Mesenchymal stem cell (in vitro differentiated cells and primary cell): Measurements from ENCODE around the gene VAPA. TPM values are rescaled to one million over a fixed set of nuclear protein-coding genes. Genes with fewer than 3 reads are reported as not detected.
A peak's percentile ranks its signal among the peaks of the same experiment; 100 is the strongest.

ENCODE experiments used
- DNase-seq: peaks from one replicate; pipeline ENCODE4 v3.0.0-alpha.2; 2013
- H2AFZ ChIP-seq: one replicate; pipeline ENCODE4 v1.6.1; 2013; ENCODE audit warnings: low read depth, mild to moderate bottlenecking, control low read depth, inconsistent platforms, low read length, moderate library complexity
- H2AK5ac ChIP-seq: 2 replicates; pipeline ENCODE4 v1.6.1; 2013; ENCODE audit warnings: low read length, moderate library complexity, mild to moderate bottlenecking, inconsistent platforms; ENCODE audit not compliant: severe bottlenecking
- H2BK120ac ChIP-seq: one replicate; pipeline ENCODE4 v1.6.1; 2013; ENCODE audit warnings: low read depth, mild to moderate bottlenecking, inconsistent platforms, low read length, moderate library complexity
- H2BK12ac ChIP-seq, 2 experiments: one replicate each; pipeline ENCODE4 v1.6.1; 2013; ENCODE audit warnings: inconsistent platforms in 2 of 2, low read length in 2 of 2, mild to moderate bottlenecking in 2 of 2, moderate library complexity in 2 of 2, control low read depth in 1 of 2
- H2BK15ac ChIP-seq: one replicate; pipeline ENCODE4 v1.6.1; 2013; ENCODE audit warnings: mild to moderate bottlenecking, low read depth, inconsistent platforms; ENCODE audit not compliant: poor library complexity, severe bottlenecking
- H2BK5ac ChIP-seq: 2 replicates; pipeline ENCODE4 v1.6.1; 2013; ENCODE audit warnings: low read depth, mild to moderate bottlenecking, low read length, control low read depth, inconsistent platforms; ENCODE audit not compliant: poor library complexity, severe bottlenecking
- H3K14ac ChIP-seq, 2 experiments: one replicate each; pipeline ENCODE4 v1.6.1; 2013; ENCODE audit warnings: inconsistent platforms in 2 of 2, low read length in 2 of 2, control low read depth in 1 of 2, mild to moderate bottlenecking in 1 of 2, moderate library complexity in 1 of 2
- H3K18ac ChIP-seq, 2 experiments: one replicate each; pipeline ENCODE4 v1.6.1; 2013; ENCODE audit warnings: inconsistent platforms in 2 of 2, low read length in 2 of 2, control low read depth in 1 of 2, low read depth in 1 of 2, mild to moderate bottlenecking in 1 of 2
- H3K23ac ChIP-seq, 2 experiments: one replicate each; pipeline ENCODE4 v1.6.1; 2013; ENCODE audit warnings: inconsistent platforms in 2 of 2, low read length in 2 of 2, mild to moderate bottlenecking in 2 of 2, moderate library complexity in 2 of 2, control low read depth in 1 of 2
- H3K27ac ChIP-seq: 2 replicates; pipeline ENCODE4 v1.5.1; 2013; ENCODE audit warnings: mild to moderate bottlenecking, moderate library complexity, low read length, control low read depth, inconsistent platforms; ENCODE audit not compliant: poor library complexity, severe bottlenecking
- H3K27me3 ChIP-seq, 2 experiments: 2 replicates each; pipeline versions ENCODE4 v1.6.1 to v1.7.0; 2013; ENCODE audit warnings: low read length in 2 of 2, mild to moderate bottlenecking in 2 of 2, moderate library complexity in 2 of 2, control low read depth in 1 of 2, inconsistent platforms in 1 of 2; ENCODE audit not compliant: control insufficient read depth in 1 of 2, insufficient read depth in 1 of 2
- H3K36me3 ChIP-seq, 2 experiments: 2 replicates each; pipeline versions ENCODE4 v1.6.1 to v1.7.0; 2013; ENCODE audit warnings: low read length in 2 of 2, control low read depth in 1 of 2, inconsistent platforms in 1 of 2, low read depth in 1 of 2, mild to moderate bottlenecking in 1 of 2; ENCODE audit not compliant: insufficient read depth in 2 of 2, control insufficient read depth in 1 of 2
- H3K4ac ChIP-seq, 2 experiments: one replicate each; pipeline ENCODE4 v1.6.1; 2013; ENCODE audit warnings: inconsistent platforms in 2 of 2, low read length in 2 of 2, mild to moderate bottlenecking in 2 of 2, moderate library complexity in 2 of 2, control low read depth in 1 of 2, low read depth in 1 of 2
- H3K4me1 ChIP-seq: 2 replicates; pipeline ENCODE4 v1.6.1; 2013; ENCODE audit warnings: low read depth, low read length, control low read depth; ENCODE audit not compliant: control insufficient read depth, insufficient read depth
- H3K4me2 ChIP-seq: 2 replicates; pipeline ENCODE4 v1.6.1; 2013; ENCODE audit warnings: low read length, mild to moderate bottlenecking, inconsistent platforms; ENCODE audit not compliant: poor library complexity, severe bottlenecking
- H3K4me3 ChIP-seq, 2 experiments: 2 replicates each; pipeline versions ENCODE4 v1.5.1 to v1.7.0; 2013; ENCODE audit warnings: low read length in 2 of 2, mild to moderate bottlenecking in 2 of 2, control low read depth in 1 of 2, low read depth in 1 of 2; ENCODE audit not compliant: insufficient read depth in 1 of 2
- H3K79me1 ChIP-seq: replicated peaks from 2 replicates; pipeline ENCODE4 v1.6.1; 2013; ENCODE audit warnings: mild to moderate bottlenecking, control low read depth, low read length, inconsistent platforms; ENCODE audit not compliant: poor library complexity, severe bottlenecking
- H3K9ac ChIP-seq: 2 replicates; pipeline ENCODE4 v1.7.0; 2013; ENCODE audit warnings: mild to moderate bottlenecking, low read length, moderate library complexity
- H3K9me3 ChIP-seq: 2 replicates; pipeline ENCODE4 v1.7.0; 2013; ENCODE audit warnings: mild to moderate bottlenecking, low read length; ENCODE audit not compliant: control insufficient read depth
- H4K8ac ChIP-seq: one replicate; pipeline ENCODE4 v1.6.1; 2013; ENCODE audit warnings: inconsistent platforms, mild to moderate bottlenecking, low read length, moderate library complexity
- H4K91ac ChIP-seq: one replicate; pipeline ENCODE4 v1.6.1; 2013; ENCODE audit warnings: mild to moderate bottlenecking, low read length, inconsistent platforms
- WGBS: methylation state at CpG from one replicate; pipeline ENCODE4 v1.1.7; 2013; ENCODE audit warnings: mixed read lengths; 5-methylcytosine and 5-hydroxymethylcytosine counted together
- polyA plus RNA-seq, 2 experiments: library from polyadenylated mRNA; stranded (reverse); fragments of 200-250 nt; gene quantifications; one replicate each; pipeline ENCODE4 v1.2.3, GENCODE V29; 2013

Gene VAPA
- 185 TPM for polyA plus RNA-seq (2013, experiment 1 of 2)
- 192 TPM for polyA plus RNA-seq (2013, experiment 2 of 2)

- H3K18ac ChIP-seq = peak within 1 kb of the TSS; percentile 99
- under 1% methylated on average over 59 of the region's 87 CpGs for WGBS
- DNase-seq = peak; percentile 94
These were observed at the start of gene VAPA for GRCh38 chr18:9913526-9914333. Gene VAPA (plus strand): TSS chr18:9914016. CDS start chr18:9914257, 241 bp downstream.

DNA sequence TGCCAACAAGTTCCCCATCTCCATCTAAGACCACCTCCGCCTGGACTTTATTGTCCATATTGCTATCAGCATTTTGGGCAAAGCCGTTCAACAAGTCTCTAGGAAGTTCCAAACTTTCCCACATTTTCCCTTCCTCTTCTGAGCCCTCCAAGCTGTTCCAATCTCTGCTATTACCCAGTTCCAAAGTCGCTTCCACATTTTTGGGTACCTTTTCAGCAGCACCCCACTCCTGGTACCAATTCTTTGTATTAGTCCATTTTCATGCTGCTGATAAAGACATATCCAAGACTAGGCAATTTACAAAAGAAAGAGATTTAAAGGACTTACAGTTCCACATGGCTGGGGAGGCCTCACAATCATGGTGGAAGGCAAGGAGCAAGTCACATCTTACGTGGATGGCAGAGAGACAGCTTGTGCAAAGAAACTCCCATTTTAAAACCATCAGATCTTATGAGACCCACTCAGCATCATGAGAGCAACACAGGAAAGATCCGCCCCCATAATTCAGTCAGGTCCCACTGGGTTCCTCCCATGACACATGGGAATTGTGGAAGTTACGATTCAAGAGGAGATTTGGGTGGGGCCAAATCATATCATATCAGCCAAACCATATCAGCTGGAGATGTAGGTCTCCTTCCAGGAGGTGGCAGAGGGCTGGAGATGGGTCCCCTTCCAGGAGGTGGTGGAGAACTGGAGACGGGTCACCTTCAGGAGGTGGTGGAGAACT, 47.9 kb upstream of the VAPA start:
- peak overlapping the region; percentile 15 for H4K91ac ChIP-seq
- no peak overlapping the region for H3K4me3 ChIP-seq
- no peaks in the 10 kb centered on the region for H3K79me1 ChIP-seq
- H3K18ac ChIP-seq = peak overlapping the region in 1 of 2 experiments; percentile 13
- peaks cover 3% of the 10 kb centered on the region for H3K4me1 ChIP-seq
- H3K4me2 ChIP-seq = no peak overlapping the region
- H3K9ac ChIP-seq = no peak overlapping the region
- no peak overlapping the region for H3K4ac ChIP-seq
- H2BK120ac ChIP-seq = no peak overlapping the region
- no peak overlapping the region for H2AFZ ChIP-seq
- no peak overlapping the region for H3K27ac ChIP-seq
- DNase-seq = no peak
- no peaks in the 10 kb centered on the region for H3K27me3 ChIP-seq
- no peak overlapping the region for H3K23ac ChIP-seq
- H2BK15ac ChIP-seq = no peak overlapping the region
- no peak overlapping the region for H2BK5ac ChIP-seq
- peaks cover 27% of the 10 kb centered on the region for H3K9me3 ChIP-seq
- peak overlapping the region in 1 of 2 experiments; percentile 42 for H2BK12ac ChIP-seq
- no peak overlapping the region for H2AK5ac ChIP-seq
- H3K14ac ChIP-seq = no peak overlapping the region
- 99% methylated on average over 7 of the region's 7 CpGs for WGBS
- no peak overlapping the region for H4K8ac ChIP-seq
- H3K36me3 ChIP-seq = peaks cover 0 to 30% of the 10 kb centered on the region in 2 experiments

More at GRCh38 chr18:9913526-9914333, at the start of gene VAPA:
- H4K8ac ChIP-seq = peak within 1 kb of the TSS; percentile 98
- H3K36me3 ChIP-seq = no peaks in the 10 kb centered on the region
- H3K9ac ChIP-seq = peak within 1 kb of the TSS; percentile 99
- peak within 1 kb of the TSS; percentile 98 to 99 for H3K14ac ChIP-seq
- H3K27me3 ChIP-seq = no peaks in the 10 kb centered on the region
- peaks cover 3% of the 10 kb centered on the region for H3K4me1 ChIP-seq
- H3K4ac ChIP-seq = peak within 1 kb of the TSS; percentile 98 to 99
- peak within 1 kb of the TSS; percentile 90 for H3K4me2 ChIP-seq
- H3K9me3 ChIP-seq = no peaks in the 10 kb centered on the region
- H3K23ac ChIP-seq = peak within 1 kb of the TSS; percentile 98 to 99
- H3K4me3 ChIP-seq = peak within 1 kb of the TSS; percentile 91 to 100
- peak within 1 kb of the TSS in 1 of 2 experiments; percentile 83 for H2BK12ac ChIP-seq
- peak within 1 kb of the TSS; percentile 99 for H2BK15ac ChIP-seq
- no peaks in the 10 kb centered on the region for H3K79me1 ChIP-seq
- H2AK5ac ChIP-seq = no peak within 1 kb of the TSS
- peak within 1 kb of the TSS; percentile 74 for H2AFZ ChIP-seq
- peak within 1 kb of the TSS; percentile 94 for H3K27ac ChIP-seq
- peak within 1 kb of the TSS; percentile 99 for H4K91ac ChIP-seq
- H2BK120ac ChIP-seq = peak within 1 kb of the TSS; percentile 98
- H2BK5ac ChIP-seq = peak within 1 kb of the TSS; percentile 100

GRCh38 chr18:9866627-9867026, 47.2 kb upstream of the VAPA start:
- Histone ChIP-seq H3K4me2 (no peak overlapping the region), H3K4ac (peak overlapping the region in 1 of 2 experiments; percentile 17), H3K27me3 (no peaks in the 10 kb centered on the region), H3K9me3 (peaks cover 27% of the 10 kb centered on the region), H3K9ac (no peak overlapping the region), H3K36me3 (peaks cover 0 to 23% of the 10 kb centered on the region in 2 experiments), H3K18ac (peak overlapping the region in 1 of 2 experiments; percentile 13), H2BK5ac (no peak overlapping the region), H2BK120ac (no peak overlapping the region), H4K8ac (no peak overlapping the region), H2BK15ac (no peak overlapping the region), H4K91ac (no peak overlapping the region), H3K27ac (no peak overlapping the region), H3K4me3 (no peak overlapping the region), H3K79me1 (no peaks in the 10 kb centered on the region), H2AFZ (no peak overlapping the region), H3K14ac (no peak overlapping the region), H2BK12ac (no peak overlapping the region), H3K4me1 (peaks cover 3% of the 10 kb centered on the region), H2AK5ac (no peak overlapping the region), H3K23ac (no peak overlapping the region)
- 97% methylated on average over 2 of the region's 3 CpGs for WGBS
- DNase-seq = no peak
